ENCODE data around the gene ATG4B. TPM values are rescaled to one million over a fixed set of nuclear protein-coding genes. Genes with fewer than 3 reads are reported as not detected.

ATG4B gene
- total RNA-seq, 1 experiment from 2014 or later = 133 TPM

DNA sequence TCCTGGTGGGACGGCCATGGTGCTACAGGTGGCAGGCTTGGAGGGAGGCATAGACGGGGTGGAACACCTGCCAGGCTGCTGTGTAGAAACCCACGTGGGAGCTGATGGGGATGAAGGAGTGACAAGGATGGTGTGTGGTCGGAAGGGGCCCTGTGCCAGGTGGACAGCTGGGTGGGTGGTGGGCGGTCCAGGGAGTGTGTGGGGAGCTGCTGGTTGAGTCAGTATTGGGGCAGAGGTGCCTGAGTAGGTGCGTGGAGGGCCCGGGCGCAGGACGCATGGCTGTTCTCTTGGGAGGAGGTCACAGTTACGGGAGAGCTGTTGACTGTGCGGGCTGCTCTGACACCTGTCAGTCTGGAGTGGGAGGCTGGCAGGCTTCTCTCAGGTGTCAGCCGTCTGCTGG is 84.4 kb downstream of the ATG4B start (continued):
- TF ChIP-seq, protein P1, sequence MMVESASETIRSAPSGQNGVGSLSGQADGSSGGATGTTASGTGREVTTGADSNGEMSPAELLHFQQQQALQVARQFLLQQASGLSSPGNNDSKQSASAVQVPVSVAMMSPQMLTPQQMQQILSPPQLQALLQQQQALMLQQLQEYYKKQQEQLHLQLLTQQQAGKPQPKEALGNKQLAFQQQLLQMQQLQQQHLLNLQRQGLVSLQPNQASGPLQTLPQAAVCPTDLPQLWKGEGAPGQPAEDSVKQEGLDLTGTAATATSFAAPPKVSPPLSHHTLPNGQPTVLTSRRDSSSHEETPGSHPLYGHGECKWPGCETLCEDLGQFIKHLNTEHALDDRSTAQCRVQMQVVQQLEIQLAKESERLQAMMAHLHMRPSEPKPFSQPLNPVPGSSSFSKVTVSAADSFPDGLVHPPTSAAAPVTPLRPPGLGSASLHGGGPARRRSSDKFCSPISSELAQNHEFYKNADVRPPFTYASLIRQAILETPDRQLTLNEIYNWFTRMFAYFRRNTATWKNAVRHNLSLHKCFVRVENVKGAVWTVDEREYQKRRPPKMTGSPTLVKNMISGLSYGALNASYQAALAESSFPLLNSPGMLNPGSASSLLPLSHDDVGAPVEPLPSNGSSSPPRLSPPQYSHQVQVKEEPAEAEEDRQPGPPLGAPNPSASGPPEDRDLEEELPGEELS (CRISPR knock-in tag; IDR thresholded peaks at IDR 0.05) = no peak
- TF ChIP-seq HMGA2 (CRISPR knock-in tag; IDR thresholded peaks at IDR 0.05) = no peak
- TF ChIP-seq, protein P2, sequence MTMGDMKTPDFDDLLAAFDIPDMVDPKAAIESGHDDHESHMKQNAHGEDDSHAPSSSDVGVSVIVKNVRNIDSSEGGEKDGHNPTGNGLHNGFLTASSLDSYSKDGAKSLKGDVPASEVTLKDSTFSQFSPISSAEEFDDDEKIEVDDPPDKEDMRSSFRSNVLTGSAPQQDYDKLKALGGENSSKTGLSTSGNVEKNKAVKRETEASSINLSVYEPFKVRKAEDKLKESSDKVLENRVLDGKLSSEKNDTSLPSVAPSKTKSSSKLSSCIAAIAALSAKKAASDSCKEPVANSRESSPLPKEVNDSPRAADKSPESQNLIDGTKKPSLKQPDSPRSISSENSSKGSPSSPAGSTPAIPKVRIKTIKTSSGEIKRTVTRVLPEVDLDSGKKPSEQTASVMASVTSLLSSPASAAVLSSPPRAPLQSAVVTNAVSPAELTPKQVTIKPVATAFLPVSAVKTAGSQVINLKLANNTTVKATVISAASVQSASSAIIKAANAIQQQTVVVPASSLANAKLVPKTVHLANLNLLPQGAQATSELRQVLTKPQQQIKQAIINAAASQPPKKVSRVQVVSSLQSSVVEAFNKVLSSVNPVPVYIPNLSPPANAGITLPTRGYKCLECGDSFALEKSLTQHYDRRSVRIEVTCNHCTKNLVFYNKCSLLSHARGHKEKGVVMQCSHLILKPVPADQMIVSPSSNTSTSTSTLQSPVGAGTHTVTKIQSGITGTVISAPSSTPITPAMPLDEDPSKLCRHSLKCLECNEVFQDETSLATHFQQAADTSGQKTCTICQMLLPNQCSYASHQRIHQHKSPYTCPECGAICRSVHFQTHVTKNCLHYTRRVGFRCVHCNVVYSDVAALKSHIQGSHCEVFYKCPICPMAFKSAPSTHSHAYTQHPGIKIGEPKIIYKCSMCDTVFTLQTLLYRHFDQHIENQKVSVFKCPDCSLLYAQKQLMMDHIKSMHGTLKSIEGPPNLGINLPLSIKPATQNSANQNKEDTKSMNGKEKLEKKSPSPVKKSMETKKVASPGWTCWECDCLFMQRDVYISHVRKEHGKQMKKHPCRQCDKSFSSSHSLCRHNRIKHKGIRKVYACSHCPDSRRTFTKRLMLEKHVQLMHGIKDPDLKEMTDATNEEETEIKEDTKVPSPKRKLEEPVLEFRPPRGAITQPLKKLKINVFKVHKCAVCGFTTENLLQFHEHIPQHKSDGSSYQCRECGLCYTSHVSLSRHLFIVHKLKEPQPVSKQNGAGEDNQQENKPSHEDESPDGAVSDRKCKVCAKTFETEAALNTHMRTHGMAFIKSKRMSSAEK (CRISPR knock-in tag; IDR thresholded peaks at IDR 0.05; ENCODE audit: borderline replicate concordance) = no peak
- TF ChIP-seq, protein P3, sequence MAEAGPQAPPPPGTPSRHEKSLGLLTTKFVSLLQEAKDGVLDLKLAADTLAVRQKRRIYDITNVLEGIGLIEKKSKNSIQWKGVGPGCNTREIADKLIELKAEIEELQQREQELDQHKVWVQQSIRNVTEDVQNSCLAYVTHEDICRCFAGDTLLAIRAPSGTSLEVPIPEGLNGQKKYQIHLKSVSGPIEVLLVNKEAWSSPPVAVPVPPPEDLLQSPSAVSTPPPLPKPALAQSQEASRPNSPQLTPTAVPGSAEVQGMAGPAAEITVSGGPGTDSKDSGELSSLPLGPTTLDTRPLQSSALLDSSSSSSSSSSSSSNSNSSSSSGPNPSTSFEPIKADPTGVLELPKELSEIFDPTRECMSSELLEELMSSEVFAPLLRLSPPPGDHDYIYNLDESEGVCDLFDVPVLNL (CRISPR knock-in tag; IDR thresholded peaks at IDR 0.05; ENCODE audit: borderline replicate concordance, low read depth) = no peak
- TF ChIP-seq, protein P4, sequence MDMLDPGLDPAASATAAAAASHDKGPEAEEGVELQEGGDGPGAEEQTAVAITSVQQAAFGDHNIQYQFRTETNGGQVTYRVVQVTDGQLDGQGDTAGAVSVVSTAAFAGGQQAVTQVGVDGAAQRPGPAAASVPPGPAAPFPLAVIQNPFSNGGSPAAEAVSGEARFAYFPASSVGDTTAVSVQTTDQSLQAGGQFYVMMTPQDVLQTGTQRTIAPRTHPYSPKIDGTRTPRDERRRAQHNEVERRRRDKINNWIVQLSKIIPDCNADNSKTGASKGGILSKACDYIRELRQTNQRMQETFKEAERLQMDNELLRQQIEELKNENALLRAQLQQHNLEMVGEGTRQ (CRISPR knock-in tag; IDR thresholded peaks at IDR 0.05) = no peak
- TF ChIP-seq, protein P5, sequence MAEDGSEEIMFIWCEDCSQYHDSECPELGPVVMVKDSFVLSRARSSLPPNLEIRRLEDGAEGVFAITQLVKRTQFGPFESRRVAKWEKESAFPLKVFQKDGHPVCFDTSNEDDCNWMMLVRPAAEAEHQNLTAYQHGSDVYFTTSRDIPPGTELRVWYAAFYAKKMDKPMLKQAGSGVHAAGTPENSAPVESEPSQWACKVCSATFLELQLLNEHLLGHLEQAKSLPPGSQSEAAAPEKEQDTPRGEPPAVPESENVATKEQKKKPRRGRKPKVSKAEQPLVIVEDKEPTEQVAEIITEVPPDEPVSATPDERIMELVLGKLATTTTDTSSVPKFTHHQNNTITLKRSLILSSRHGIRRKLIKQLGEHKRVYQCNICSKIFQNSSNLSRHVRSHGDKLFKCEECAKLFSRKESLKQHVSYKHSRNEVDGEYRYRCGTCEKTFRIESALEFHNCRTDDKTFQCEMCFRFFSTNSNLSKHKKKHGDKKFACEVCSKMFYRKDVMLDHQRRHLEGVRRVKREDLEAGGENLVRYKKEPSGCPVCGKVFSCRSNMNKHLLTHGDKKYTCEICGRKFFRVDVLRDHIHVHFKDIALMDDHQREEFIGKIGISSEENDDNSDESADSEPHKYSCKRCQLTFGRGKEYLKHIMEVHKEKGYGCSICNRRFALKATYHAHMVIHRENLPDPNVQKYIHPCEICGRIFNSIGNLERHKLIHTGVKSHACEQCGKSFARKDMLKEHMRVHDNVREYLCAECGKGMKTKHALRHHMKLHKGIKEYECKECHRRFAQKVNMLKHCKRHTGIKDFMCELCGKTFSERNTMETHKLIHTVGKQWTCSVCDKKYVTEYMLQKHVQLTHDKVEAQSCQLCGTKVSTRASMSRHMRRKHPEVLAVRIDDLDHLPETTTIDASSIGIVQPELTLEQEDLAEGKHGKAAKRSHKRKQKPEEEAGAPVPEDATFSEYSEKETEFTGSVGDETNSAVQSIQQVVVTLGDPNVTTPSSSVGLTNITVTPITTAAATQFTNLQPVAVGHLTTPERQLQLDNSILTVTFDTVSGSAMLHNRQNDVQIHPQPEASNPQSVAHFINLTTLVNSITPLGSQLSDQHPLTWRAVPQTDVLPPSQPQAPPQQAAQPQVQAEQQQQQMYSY (CRISPR knock-in tag; IDR thresholded peaks at IDR 0.05) = no peak

DNA sequence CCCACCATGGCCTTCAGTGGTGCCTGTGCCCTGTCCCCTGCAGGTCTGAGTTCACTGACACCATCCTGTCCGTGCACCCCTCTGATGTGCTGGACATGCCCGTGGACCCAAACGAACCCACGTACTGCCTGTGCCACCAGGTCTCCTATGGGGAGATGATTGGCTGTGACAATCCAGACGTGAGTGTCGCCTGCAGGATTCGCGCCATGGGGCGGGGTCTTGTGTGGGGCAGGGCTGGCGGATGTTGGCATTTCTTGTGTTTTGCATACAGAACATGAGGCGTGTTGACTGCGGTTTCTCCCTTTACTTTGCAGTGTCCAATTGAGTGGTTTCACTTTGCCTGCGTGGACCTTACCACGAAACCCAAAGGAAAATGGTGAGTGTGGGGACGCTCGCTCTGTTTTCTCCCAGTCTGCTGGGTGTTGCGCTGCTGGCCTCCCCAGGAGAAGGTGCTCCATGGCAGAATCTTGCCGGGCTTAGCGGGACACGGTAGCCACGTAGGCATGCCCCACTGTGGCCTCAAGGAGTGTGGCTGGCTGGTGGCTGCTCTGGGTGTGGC is 85.5 kb downstream of the ATG4B start:
- ChIA-PET CTCF (no interaction called here), POLR2A (no interaction called here)
- H3K9me3 Mint-ChIP-seq = peaks cover 19% of the 10 kb centered on the region
- H3K36me3 Mint-ChIP-seq = peaks cover 55% of the 10 kb centered on the region
- no peak overlapping the region for H3K4me3 Mint-ChIP-seq
- H3K27me3 Mint-ChIP-seq (ENCODE audit: low read depth) = no peaks in the 10 kb centered on the region
- TF ChIP-seq, protein P1 (CRISPR knock-in tag; IDR thresholded peaks at IDR 0.05) = no peak
- TF ChIP-seq ZNF219 (CRISPR knock-in tag; IDR thresholded peaks at IDR 0.05; ENCODE audit: borderline replicate concordance) (no peak), ZNF138 (CRISPR knock-in tag; conservative IDR thresholded peaks at IDR 0.05) (no peak), NFYB (CRISPR knock-in tag; conservative IDR thresholded peaks at IDR 0.05; ENCODE audit: low read depth) (no peak), HMGA2 (CRISPR knock-in tag; IDR thresholded peaks at IDR 0.05) (no peak), JUN (CRISPR knock-in tag; IDR thresholded peaks at IDR 0.05) (no peak)
- H3K4me1 Mint-ChIP-seq = no peaks in the 10 kb centered on the region
- H3K27ac Mint-ChIP-seq = no peak overlapping the region
- DNase-seq (ENCODE audit: low spot score) (no peak), ATAC-seq (no peak)

Other genes with a start within 250 kb of the ATG4B start
- 214 to 232 TPM (median 222 TPM) in 3 replicates for gene STK25, start 129.1 kb upstream of the ATG4B start, total RNA-seq (2021)
- gene BOK, start 78.9 kb upstream of the ATG4B start, total RNA-seq (2021) = 35.1 to 39.4 TPM (median 37.4 TPM) in 3 replicates
- 72.6 to 88.6 TPM (median 78.0 TPM) in 3 replicates for gene THAP4, start 535 bp upstream of the ATG4B start, total RNA-seq (2021)
- gene DTYMK, start 49.1 kb downstream of the ATG4B start, total RNA-seq (2021) = 79.9 to 88.1 TPM (median 87.7 TPM) in 3 replicates
- gene ING5, start 64.3 kb downstream of the ATG4B start, total RNA-seq (2021) = 43.1 to 47.4 TPM (median 45.3 TPM) in 3 replicates
- gene D2HGDH, start 96.9 kb downstream of the ATG4B start, total RNA-seq (2021) = 22.7 to 28.1 TPM (median 26.8 TPM) in 3 replicates
- gene GAL3ST2, start 139.1 kb downstream of the ATG4B start, total RNA-seq (2021) = 0.73 to 0.98 TPM (median 0.78 TPM) in 3 replicates
- 2.2 to 4.1 TPM (median 3.0 TPM) in 3 replicates for gene NEU4, start 171.5 kb downstream of the ATG4B start, total RNA-seq (2021)
- 0.25 to 0.52 TPM (median 0.30 TPM) in 3 replicates for gene PDCD1, start 221.2 kb downstream of the ATG4B start, total RNA-seq (2021)
- gene RTP5, start 232.0 kb downstream of the ATG4B start, total RNA-seq (2021) = not detected in 3 replicates